GM21786 (cell line): ENCODE data around the gene FCAMR.

Source experiments
- ATAC-seq: cut with Tn5 transposase; IDR thresholded peaks from one replicate; pipeline ENCODE4 v1.9.1; 2021; ENCODE audit not compliant: unreplicated experiment

The FCAMR gene

DNA sequence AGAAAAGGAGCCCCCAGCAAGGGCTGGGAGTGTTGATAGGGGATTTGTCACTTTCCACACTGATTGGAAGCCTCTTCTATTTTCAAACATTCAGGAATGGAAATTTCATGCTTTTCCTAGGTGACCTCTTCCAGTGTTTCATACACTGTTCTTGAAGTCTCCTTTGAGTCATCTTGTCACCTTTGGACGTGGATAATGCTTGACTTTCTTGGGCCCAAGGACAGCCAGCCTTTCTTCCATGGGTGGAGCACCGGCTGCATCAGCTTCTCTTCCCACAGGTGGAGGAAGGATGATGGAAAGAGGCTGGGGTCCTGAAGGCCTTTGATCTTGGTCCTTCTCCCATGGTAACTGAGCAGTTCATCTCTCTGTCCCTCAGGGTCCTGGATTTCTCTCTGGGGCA is 12.1 kb downstream of the FCAMR start:
- ATAC-seq = no peak

DNA sequence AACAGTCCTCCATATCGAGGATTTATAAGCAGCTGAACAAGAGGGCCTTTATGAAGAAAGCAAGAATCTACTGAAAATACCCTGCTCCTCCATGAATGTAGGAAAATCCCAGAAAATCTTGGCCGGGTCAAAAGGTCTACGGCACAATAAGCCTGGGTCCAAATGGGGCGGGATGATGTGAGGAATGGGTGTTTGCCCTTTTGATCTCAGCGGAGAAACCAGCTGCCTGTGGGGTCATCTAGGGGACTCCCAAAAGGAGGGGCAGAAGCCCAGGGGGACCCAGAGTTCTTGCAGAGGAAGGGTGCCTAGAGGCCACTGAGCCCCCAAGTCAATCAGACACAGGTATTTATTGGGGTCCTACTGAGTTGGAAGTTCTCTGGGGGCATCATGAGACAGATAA is 12.6 kb downstream of the FCAMR start:
- ATAC-seq = no peak

DNA sequence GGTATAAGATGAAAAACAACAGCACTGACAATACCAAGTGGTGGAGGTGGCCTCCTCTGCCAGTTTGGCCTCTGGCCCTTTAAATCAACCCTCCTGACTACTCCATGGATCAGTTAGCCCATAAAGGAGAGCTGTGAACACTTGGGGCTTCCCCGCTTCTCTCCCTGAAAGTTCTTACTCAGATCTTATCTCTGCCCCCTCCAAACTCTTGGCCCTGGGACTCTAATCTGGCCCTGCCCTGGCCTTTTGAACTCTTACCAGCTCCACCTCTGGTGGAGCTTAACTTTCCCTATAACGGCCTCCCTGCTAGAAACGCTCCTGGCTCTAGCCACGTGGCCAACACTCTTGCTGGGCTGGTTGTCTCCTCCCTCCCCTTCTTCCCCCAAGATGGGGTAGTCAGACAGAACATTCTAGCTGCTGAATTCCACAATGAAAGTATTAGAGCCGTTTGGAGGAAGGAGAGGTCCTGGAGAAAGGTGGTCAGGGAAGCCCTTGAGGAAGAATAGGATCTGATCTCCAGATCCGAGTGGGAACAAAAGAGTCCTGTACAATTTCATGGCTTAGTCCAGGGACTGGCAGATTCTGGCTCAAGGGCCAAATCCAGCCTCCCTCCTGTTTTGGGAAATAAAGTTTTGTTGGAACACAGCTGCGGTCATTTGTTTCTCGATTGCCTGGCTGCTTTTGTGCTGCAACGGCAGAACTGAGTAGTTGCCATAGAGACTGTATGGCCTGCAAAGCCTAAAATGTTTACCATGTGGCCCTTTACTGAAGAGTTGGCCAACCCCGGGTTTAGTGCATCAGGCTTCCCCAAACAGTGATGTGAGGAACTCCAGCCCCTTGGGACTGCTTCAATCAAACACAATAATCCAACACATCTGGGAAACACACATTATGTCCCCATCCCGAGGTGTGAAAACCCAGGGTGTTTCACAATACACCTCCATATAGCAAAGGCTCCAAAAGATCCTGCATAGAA is 14.5 kb downstream of the FCAMR start:
- ATAC-seq = peak; percentile 45

DNA sequence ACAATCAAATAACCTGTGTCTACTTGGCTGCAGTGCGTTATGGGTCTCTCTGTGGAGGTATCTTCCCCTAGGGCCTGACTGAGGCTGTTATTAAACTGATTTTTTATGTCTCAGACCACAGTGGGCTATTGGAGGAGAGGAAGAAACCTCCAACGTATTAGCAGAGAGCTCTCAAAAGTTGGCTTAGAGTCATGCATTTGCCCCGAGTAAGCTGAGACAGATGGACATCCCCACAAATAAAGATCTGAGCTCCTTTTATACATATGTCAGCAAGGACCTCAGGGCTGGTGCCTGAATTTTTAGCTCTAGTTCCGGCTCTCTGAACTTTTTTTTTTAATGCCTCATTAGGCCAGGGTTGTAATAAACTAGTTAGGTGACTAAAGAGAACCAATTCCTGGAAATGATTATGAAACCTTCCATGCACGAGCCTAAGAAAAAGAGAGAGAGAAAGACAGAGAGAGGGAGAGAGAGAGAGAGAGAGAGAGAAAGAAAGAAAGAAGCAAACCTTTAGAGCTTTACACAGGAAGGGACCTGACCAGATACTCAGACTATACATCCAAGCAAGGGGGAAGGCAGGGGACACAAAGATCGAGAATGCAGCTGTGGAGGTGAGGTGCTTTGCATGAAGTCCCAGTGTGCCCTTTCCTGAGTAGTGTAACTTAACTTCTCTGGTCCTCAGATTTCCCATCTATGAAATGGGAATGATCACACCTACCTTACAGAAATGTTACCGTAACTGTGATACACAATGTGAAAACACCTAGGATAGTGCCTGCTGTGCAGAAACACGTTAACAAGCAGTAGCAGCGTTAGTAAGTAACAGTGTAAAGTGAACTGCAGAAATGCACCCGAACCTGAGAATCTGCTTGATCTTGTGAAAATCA is 15.6 kb downstream of the FCAMR start:
- ATAC-seq = no peak

DNA sequence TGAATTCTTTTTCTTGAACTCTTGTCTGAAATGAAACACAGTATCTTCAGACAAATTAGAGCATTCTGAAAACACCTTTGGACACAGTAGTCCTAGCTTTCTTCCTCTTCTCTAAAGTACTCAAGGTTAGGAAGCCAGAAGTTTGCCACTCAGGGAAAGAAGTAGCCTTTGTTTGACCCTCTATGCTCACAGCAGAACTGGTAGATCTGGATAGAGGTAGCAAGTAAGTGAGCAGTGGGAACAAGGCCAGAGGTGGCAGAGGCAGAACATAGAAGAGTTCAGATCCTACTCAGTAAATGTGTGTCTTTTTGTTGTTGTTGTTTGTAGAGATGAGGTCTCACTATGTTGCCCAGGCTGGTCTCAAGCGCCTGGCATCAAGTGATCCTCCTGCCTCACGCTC is 16.6 kb downstream of the FCAMR start:
- no peak for ATAC-seq

DNA sequence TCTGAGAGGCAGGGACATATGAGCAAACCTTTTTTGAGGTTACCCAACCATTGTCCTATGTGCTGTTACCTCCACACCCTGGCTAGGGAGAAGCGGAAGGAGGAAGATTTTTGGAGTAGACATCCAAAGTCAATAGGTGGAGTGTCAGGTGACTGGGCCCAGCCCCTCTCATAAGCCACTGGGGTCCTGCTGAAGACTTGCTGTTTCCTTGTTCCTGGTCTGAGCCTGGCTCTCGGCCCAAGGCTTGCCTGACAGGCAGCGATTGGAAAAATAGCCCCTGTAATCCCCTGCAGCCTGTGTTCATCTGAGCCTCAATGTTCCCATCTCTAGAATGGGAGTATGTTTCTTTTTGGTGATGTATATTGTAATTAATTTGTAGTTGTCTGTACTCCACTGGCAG is 17.1 kb downstream of the FCAMR start:
- ATAC-seq = no peak

DNA sequence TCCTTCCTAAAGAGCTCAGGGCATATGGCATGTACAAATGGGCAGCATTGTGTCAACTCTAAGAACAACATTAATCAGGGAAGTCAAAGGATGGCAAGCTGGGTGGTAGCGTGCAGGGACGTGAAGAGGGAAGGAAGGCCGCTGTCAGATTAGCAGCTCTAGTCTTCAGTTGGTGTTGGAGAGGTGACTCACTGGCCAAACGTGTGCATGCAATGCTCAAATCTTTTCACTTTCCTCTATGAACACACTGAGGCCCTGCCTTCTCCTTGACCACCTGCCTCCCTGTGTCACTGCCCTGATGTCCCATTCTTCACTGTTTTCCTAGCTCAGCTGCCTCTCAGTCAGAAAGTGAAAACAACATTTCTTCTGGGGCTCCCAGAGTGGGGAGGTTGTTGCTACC is 18.1 kb downstream of the FCAMR start:
- peak; percentile 32 for ATAC-seq

DNA sequence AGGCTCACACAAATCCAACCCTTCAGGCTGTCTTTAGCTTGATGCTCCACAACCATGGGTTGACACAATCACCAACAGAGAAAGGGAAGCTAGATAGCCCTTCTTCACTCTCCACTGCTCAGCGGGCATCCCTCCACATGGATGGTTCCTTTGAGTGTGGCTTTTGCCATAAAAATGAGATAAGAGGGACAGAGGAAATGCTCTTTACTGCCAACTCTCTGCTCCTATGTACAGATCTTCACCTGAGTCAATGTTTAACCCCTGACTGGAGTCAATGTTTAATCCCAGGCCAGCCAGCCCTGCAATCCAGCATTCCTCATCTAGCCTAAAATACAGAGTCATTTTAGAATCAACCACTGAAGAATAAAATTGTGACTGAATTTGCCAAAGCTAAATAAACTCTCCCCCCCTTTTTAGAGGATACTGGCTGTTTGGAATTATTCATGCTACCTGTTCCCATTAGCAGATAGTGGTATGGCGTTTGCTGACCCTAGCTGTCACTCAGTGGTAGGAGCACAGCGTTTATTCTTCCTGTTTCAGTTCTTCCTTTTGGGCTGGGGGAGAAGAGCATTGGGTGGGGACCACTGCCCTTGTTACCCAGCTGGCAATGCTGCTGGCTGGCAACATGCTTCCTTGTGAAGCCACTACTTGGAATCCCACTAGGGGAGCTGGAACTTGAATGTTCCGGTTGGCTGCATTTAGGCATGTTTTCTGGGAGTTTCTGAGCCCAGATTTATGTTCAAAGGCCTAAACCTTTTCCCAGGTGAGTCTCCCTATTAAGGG is 18.8 kb downstream of the FCAMR start:
- no peak for ATAC-seq

DNA sequence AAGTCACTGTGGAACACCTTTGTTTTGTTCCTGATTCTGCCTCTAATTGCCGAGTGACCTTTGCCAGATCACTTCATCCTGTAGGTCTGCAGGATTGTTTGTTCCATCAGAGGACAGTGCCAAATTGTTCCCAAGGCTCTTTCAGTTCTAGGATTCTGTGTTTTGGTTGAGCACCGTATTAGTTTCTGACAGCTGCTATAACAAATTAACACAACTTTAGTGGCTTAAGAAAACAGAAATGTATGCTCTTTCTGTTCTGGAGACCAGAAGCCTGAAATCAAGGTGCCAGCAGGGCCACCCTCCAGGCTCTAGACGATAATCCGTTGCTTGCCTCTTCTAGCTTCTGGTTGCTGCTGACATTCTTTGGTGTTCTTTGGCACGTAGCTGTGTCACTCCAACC is 20.6 kb downstream of the FCAMR start:
- no peak for ATAC-seq

DNA sequence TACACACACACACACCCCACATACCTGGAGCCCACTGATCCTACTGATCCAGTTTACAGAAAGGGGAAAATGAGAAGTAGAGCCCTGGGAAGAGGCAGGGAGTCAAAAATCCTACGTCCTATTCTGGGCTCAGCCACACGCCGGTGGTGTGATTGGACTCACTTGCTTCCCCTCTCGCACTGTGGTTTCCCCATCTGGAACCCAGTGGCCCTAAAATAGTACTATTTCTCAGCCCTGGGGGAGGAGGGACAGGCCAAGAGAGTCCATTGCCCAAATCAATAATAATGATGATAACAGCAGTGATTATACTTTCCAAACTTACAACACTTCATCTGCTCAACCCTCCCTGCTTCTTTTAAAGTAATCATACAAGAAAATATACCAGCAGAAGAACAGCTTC is 21.1 kb downstream of the FCAMR start:
- ATAC-seq = no peak

DNA sequence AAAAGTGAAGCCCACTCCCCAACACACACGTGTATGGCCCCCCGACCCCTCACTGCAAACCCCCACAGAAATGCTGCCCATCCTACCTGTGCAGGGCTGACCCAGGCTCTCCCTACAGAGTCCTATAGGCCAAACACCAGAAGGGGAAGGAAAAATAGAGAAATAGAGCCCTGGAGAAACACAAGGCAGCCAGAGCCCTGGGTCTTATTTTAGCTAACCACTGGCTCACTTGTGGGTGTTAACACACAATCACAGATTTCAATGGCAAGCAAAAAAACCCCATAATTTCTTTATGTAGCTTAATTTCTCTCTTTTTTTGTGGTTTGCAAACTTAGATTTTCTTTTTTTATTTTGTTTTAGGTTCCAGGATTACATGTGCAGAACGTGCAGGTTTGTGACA is 23.0 kb downstream of the FCAMR start:
- no peak for ATAC-seq

DNA sequence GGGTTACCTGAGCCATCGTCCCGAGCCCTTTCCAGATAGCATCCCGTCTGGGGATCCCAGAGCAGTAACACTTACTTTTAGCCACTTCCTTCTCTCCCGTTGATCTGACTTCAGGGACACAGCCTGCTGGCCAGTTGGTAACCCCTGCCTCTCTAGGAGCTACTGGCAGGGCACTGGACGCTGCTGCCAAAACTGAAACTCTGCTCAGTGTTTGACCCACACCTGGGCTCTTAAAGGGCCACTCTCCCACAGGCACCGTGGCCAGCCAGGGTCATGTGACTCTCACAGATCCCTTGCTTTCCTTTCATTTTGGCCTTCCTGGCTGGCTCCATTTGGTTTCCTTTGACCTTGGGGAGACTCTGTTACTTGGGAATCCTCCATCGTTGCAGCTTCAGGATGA is 24.0 kb downstream of the FCAMR start, which contains the start of gene PIGR:
TSS of gene PIGR (minus strand) at position 206 of the 400 bp plus-strand sequence. CDS start 5,935 bp downstream, outside the sequence.
- no peak for ATAC-seq

DNA sequence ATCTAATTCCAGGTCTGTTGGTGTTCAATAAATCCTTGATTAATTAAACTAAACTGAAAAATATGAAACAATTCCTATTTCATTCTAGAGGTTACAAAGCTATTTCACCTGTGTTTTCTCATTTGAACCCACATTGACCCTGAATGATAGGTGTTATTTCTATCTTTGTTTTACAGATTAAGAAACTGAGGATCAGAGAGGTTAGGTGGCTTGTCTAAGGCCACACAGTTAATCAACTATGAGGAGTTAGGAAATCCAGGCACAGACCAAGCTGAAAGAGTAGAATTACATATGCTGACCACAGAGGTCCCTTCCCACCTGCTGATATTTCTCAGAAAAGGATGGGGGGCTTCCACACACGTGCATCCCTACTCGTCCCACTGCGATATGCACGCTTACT is 24.5 kb downstream of the FCAMR start:
- ATAC-seq = no peak

DNA sequence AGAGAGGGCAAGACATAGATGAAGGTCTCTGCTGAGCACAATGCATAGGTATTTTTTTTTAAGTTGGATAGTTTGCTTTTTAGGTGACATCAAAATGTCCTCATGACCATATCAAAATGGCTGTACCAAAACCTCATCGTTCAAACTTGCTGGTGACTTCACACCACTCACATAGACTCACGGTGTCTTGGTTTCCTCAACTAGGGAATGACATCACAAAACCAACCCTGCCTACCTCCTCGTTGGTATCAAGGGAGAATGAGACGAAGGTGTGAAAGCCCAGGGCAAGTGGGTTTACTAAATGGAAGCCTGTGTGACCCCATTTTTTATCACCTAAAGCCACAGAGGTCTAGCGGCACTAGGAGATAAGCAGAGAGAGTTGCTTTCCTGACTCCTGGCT is 25.6 kb downstream of the FCAMR start:
- ATAC-seq = no peak

DNA sequence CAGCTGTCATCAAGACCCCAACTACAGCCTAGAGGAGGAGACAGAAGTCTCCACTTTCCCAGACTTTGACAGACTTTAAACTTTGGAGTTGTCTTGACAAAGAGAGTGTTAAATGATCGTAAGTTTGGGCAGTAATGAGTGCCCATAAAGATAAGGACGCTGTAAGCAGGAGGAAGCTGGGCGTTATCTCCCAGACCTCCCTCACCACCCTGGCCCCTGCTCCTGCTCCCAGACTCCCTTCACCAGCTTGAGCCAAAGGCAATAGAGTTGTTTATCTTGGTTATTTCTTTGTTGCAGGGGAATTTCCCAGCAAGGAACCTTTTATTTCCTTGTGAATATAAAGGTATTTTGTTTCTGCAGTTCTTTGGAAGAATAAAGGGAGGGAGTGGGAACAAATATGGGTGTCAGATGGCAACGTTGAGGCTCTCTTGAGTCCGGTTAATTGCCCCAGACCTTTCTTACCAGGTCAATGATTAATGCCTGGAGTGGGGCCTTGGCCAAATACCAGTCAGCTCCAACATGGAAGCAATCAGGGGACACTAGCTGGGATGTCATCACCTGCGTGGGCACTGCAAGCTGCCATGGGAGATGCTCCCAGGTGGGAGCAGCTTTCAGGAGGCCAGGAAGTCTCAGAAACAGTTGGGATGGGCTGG is 28.4 kb downstream of the FCAMR start:
- no peak for ATAC-seq

DNA sequence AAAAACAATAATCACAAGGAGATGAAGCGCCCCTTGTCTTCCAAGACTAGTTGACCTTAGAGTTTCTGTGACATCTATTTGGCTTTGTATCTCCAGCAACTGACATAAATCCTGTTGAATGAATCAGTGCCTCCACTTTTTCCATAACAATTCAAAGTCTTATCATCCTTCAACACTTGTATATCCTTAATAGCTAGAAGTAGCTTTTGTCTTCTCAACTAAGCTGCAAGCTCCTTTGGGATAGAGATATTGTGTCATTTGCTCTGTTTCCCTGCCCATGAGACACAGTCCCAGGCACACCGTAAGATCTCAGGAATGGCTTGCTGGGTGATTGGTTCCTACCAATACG is 29.7 kb downstream of the FCAMR start:
- ATAC-seq = no peak

DNA sequence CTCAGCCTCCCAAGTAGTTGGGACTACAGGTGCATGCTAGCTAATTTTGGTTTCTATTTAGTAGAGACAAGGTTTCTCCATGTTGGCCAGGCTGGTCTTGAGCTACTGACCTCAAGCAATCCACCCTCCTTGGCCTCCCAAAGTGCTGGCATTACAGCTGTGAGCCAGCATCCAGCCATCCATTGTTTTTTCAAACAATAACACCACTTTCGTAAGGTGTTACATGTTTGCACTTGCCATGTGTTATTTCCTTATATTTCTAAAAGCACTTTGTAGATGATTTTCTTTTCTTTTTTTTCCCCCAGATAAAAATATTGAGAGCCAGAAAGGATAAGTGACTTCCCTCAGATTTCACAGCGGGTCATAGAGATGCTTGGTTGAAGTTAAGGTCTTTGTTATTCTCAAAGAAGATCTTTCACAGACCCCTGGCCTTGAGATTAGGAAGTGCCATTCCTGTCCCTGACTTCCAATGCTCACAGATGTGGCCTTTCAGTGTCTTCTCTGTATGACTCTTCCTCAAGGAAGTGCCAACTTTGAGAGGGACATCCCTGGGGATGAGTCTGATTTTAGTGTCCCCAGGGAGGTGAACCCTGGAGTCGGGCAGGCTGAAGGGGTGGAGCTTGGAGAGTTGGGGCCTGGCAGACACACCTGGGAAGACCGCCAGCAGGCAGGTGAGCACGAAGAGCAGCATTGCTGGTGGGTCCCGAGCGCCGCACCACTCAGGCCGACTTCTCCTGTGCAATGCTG is 30.2 kb downstream of the FCAMR start:
- no peak for ATAC-seq

DNA sequence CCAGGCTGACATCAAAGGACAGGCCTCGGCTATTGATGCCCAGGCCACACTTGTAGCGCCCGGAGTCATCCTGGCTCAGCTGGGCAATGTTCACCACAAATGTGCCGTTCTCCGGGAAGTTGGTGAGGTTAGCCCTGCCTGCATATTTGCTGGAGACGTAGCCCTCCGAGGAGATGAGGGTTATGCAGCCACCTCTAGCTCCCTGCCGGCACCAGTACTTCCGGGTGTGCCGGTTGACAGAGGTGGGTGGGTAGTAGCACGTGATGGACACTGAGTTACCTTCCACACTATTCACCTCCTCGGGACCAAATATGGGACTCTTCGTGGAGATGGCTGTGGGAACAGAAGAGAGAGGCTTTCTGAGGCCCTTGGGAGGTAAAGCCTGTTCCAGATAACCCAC is 31.1 kb downstream of the FCAMR start:
- ATAC-seq = no peak

DNA sequence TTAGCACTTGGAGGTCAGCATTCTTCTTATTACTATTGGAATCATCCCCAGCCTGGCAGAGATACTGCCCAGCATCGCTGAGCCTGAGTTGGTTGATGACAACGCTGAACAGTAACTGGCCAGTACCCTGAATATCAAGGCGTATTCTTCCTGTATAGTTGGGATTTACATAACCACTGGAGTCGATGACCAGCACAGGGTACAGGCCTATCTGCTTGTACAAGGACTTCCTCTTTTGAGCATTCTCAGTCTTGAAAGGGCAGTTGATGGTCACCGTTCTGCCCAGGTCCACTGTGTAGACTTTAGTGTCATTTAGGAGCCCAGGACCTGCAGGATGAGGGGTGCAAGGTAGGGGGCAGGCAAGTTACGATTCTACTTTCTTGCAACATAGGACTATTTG is 32.8 kb downstream of the FCAMR start:
- ATAC-seq = no peak

DNA sequence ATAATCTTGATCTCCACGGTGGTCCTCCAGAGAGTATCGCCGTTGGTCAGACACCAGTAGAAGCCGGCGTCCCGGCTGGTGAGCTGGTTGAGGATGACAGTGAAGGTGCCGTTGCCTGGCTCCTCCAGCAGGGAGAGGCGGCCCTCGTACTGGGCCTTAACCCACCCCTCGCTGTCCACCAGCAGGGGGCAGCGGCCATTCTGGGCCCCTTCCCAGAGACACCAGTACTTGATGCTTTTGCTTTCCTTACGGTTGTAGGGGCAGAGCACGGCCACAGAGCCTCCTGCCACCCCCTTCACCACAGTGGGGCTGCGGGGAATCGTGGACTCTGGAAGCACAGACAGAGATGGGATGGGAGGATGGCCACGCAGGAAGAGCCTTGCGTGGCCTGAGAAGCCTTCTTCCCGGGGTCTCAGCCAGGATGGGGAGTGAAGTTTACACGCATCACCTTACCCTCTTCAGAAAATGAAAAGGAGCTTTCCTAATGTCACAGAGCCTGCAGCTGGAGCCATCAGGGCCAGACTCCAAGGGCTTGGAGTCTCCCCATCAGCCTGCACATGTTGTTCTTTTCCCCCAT is 34.7 kb downstream of the FCAMR start:
- no peak for ATAC-seq
